Stimulated activated CD4-positive, alpha-beta T cell treated with anti-CD3 and anti-CD28 coated beads, Interleukin-4, amount 100 ng/mL, for 4 hours (primary cell): ENCODE measurements around the gene F7.
"Not testable (repeated sequence)": the region's sequence is repeated elsewhere in the genome, so short reads cannot be mapped to it uniquely, and the experiment has no call there.

Experiments
- DNase-seq, 2 experiments: peaks; one replicate each; pipeline ENCODE4 v3.0.0-alpha.2; 2020

Gene F7

GRCh38 chr13:113105921-113106452 lies 396 bp downstream of the F7 start:
- DNase-seq, result no peak

DNA sequence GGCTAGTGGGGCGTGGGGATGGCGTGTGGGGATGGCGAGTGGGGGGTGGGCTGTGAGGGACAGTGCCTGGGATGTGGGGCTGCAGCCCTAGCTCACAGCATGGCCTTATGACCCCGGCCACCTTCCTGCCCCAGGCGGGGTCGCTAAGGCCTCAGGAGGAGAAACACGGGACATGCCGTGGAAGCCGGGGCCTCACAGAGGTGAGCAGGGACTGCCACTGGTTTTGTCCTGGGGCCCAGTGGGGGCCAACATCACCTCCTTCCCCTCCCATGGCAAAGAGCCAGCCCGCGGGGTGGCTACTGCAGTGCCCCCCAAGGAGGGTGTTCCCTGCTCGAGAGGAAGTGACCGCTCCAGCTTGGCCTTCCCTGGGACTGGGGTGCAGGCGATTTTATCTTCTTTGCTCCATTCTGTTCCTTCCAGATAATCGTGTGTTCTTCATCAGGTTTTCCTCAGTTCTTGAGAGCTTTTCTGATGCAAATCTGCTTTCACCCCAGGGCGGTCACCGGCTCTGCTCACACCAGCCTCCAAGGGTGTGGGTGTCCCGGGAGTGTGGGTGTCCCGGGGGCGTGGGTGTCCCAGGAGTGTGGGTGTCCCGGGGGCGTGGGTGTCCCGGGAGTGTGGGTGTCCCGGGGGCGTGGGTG lies 1.2 kb downstream of the F7 start:
- DNase-seq, result no peak

DNA sequence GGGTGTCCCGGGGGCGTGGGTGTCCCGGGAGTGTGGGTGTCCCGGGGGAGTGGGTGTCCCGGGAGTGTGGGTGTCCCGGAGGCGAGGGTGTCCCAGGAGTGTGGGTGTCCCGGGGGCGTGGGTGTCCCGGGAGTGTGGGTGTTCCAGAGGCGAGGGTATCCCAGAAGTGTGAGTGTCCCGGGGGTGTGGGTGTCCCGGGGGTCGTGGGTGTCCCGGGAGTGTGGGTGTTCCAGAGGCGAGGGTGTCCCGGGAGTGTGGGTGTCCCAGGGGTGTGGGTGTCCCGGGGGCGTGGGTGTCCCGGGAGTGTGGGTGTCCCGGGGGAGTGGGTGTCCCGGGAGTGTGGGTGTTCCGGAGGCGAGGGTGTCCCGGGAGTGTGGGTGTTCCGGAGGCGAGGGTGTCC lies 2.9 kb downstream of the F7 start:
- DNase-seq, result not testable (repeated sequence)

DNA sequence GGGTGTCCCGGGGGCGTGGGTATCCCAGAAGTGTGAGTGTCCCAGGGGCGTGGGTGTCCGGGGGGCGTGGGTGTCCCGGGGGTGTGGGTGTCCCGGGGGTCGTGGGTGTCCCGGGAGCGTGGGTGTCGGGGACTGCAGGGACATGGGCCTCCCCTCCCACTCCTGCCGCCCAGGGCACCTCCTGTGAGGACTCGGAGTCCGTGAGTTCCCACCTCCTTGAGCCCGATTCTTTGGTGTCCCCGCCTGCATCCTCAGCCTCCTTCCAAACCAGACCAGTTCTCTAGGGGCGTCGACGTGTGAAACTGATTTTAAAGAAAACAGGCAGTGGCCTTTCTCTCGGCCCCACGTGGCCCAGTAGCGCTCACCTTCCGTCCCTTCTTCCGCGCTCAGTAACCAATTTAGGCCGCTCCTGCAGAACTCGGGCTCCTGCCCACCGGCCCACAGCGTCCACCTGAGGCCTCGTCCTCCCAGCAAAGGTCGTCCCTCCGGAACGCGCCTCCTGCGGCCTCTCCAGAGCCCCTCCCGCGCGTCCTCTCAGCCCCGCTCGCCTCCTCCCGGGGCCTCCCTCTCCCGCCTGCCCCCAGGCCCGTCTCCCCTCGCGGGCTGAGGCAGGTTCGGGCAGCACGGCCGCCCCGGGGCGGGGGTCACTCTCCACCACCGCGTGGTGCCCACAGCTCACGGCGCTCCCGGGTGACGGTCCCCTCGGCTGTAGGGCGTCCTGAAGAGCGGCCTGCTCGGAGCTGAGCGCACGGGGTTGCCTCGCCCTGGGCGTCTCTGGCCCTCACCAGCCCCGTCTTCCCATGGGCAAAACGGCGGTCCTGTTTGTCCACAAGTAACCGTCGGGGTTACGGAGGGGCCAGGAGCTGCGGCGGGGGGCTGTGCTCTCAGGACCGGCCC lies 3.8 kb downstream of the F7 start:
- DNase-seq, result no peak

DNA sequence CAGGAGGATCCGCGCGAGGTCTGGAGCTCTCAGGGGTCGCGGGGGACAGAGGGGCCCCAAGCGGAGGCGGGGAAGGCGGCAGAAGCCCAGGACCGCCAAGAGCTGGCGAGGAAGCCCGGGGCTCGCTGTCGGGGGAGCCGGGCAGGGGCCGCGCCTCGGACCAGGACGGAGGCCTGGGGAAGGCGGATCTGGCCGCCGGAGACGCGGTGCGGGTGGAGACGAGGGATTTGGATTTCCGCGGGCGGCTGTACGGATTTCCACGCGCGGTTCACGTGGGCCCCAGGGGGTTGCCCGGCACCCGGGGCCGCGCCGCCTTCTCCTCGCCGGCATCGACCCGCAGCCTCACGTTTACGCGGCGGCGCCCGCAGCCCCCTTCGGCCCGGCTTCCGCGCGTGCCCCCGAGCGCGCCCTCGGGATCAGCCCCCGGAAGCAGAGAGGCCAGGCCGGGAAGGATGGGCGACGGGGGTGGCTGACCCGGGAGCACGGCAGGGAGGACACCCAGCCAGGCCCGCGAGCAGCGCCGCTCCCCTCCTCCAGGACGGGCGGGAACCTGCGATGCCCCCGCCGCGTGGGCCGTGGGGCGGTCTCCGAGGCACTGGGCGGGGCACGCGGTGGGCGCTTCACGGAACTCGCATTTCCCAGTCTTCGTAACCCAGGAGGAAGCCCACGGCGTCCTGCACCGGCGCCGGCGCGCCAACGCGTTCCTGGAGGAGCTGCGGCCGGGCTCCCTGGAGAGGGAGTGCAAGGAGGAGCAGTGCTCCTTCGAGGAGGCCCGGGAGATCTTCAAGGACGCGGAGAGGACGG lies 4.7 kb downstream of the F7 start:
- peak; percentile 45 to 65 for DNase-seq

DNA sequence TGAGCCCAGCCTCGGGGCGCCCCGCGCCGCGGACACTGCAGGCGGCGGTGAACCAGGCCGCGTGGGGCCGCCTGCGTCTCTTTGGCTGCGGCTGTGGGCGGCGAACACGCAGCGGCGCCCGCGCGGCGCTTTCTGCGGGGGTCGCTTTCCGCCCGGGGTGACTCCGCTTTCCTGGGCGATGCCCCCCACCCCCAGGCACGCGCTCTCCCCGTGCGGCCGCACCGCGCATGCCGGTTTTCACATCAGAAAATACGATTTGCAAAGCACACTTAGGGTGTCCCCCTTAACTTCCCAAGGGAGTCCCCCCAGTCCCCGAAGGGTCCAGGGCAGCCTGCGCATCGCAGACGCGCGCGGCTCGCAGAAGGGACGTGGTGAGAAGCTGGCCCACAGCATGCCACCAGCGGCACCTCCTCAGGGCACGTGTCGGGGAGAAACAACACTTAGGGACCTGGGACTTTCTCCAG lies 5.3 kb downstream of the F7 start:
- DNase-seq, result peak; percentile 13 to 54

DNA sequence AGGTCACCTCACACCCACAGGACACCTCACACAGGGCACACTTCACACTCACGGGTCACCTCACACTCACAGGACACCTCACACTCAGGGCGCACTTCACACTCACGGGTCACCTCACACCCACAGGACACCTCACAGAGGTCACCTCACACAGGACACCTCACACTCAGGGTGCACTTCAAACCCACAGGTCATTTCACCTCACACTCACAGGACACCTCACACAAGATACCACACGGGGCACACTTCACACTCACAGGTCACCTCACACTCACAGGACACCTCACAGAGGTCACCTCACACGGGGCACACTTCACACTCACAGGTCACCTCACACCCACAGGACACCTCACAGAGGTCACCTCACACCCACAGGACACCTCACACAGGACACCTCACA lies 6.2 kb downstream of the F7 start:
- not testable (repeated sequence) for DNase-seq

DNA sequence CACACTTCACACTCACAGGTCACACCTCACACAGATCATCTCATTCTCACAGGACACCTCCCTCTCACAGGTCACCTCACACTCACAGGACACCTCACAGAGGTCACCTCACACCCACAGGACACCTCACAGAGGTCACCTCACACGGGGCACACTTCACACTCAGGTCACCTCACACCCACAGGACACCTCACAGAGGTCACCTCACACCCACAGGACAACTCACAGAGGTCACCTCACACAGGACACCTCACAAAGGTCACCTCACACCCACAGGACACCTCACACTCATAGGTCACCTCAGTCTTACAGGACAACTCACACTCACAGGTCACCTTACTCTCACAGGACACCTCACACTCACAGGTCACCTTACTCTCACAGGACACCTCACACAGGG lies 6.9 kb downstream of the F7 start:
- DNase-seq, result not testable (repeated sequence)

DNA sequence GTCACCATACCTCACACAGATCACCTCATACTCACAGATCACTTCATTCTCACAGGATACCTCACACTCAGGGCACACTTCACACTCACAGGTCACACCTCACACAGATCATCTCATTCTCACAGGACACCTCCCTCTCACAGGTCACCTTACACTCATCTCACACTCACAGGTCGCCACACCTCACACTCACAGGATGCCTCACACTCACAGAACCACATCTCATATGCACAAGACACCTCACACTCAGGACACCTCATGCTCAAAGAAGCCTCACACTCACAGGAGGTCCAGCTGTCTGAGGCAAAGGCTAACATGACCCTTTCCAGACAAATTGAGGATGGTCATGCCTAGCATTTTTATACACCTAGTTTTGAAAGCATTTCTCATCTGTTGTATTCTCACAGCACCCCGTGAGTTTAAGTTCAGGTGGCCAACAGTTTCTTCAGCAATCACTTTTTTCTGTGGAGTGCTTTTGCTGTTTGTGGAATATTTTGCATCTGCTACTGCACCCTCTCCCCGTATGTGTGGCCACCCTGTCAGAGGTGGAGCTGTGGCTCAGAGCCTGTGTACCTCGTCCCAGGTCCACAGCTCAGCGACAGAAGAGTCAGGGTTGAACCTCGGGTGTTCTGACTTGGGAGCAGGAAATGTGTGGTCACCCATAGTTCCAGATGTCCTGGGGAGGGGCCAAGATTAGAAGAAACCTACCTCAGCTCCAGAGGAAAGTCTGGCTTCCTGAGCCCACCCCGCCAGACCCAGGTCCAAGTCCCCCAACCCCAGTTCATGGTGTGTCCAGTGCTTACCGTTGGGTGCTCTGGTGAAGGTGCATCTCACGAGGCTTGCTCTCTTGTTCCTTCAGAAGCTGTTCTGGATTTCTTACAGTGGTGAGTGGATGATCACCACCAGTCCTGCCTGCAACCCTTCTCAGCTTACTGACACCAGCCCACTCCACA lies 7.6 kb downstream of the F7 start:
- DNase-seq, result peak in 1 of 2 experiments; percentile 1

DNA sequence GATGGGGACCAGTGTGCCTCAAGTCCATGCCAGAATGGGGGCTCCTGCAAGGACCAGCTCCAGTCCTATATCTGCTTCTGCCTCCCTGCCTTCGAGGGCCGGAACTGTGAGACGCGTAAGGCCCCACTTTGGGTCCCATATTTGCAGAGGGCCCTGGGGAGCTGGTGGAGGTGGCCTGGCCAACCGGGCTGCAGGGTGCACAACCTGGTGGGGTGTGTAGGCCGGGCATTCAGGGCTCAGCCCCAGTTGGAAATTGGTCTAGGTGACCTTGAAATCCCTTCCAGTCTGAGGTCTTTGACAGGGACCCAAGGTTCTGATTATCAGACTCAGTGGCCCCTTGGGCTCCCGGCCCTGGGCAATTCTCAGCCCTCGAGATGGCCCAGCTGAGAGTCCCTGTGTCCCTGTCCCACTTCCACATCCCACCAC lies 8.3 kb downstream of the F7 start:
- DNase-seq, result no peak

DNA sequence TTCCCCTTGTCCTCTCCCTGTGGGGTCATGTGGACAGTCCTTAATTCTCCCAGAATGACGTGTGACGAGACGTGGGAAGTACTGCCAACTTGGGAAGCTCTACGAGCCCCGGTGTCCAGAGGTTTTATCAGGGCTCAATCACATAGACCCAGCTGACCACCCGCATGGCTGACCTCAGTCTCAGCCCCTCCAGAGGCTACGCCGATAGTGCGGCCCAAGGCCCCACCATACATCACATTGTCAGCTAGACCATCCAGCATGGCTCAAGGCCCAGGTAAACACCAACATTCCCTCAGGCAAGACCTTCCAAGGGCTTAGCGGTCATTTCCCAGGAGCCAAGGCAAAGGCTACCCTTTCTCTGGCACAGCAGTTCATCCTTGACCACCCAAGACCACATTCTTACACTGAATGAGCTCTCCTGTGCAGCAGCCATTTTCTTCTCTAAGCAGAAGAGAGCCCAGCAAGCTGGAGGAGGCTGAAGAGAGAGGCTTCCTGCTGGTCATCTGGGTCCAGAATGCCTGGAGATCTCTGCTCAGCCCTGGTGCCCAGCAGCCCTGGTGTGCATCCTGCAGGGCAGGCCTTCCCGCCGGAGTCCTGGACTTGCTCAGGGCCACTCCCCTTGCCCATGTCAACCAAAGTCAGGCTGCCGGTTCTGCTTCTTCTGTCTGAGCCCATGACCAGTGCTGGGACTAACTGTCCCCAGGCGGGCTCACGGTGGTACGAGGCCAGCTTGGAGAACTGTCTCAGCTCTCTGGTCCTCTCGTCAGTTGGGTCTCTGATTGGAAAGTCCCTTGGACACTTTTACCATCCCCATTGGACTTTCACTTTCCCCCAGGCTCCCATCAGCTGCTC lies 9.1 kb downstream of the F7 start:
- peak in 1 of 2 experiments; percentile 0 for DNase-seq

DNA sequence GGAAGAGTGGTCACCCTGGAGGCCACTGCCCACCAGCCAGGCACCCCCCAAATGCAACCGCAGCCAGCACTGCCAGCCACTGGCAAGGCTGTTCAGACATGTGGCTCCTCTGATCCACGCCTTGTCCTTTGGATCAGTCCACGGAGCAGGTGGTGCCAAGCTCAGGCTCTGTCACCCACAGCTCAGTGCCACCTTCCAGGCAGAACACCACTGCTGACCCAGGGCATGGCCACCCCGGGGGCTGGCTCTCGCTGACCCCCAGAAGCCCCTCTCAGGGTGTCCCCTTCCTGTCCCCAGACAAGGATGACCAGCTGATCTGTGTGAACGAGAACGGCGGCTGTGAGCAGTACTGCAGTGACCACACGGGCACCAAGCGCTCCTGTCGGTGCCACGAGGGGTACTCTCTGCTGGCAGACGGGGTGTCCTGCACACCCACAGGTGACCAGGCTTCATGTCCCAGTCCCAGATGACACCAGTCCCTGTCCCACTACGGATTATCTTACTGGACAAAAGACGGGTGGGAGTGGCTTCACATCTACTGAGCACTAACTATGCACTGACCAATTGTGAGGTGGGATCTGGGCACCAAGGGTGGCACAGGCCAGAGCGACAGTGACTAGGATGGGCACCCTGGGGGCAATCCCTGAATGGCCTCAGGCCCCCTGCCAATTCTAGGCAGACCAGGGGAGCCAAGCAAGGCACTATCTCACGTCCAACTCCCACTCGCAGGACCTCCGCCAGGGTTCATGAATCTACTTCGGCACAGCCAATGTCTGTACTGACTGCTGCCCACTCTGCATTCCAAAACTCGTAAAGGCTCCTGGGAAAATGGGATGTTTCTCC lies 10.0 kb downstream of the F7 start:
- no peak for DNase-seq

GRCh38 chr13:113116206-113116800 lies 10.7 kb downstream of the F7 start:
- no peak for DNase-seq

GRCh38 chr13:113116871-113117271 lies 11.3 kb downstream of the F7 start:
- DNase-seq, result no peak

GRCh38 chr13:113117335-113117872 lies 11.8 kb downstream of the F7 start:
- no peak for DNase-seq

- DNase-seq, result no peak
These were observed 12.3 kb downstream of the F7 start for GRCh38 chr13:113117911-113118260.

- no peak for DNase-seq
These were observed 12.8 kb downstream of the F7 start for GRCh38 chr13:113118261-113119021.

DNA sequence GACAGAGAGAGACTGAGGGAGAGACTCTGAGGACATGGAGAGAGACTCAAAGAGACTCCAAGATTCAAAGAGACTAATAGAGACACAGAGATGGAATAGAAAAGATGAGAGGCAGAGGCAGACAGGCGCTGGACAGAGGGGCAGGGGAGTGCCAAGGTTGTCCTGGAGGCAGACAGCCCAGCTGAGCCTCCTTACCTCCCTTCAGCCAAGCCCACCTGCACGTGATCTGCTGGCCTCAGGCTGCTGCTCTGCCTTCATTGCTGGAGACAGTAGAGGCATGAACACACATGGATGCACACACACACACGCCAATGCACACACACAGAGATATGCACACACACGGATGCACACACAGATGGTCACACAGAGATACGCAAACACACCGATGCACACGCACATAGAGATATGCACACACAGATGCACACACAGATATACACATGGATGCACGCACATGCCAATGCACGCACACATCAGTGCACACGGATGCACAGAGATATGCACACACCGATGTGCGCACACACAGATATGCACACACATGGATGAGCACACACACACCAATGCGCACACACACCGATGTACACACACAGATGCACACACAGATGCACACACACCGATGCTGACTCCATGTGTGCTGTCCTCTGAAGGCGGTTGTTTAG lies 13.7 kb downstream of the F7 start:
- DNase-seq, result no peak
